Uterus (tissue), 4 donors: ENCODE data around the gene GLRX. TPM values are rescaled to one million over a fixed set of nuclear protein-coding genes. Genes with fewer than 3 reads are reported as not detected.
A peak's percentile ranks its signal among the peaks of the same experiment; 100 is the strongest.

Experiments
- DNase-seq, 2 donors: peaks; one replicate each; pipeline ENCODE4 v3.0.0-alpha.2; 2019 to 2020
- H3K27ac ChIP-seq, 2 donors: fragments of 200-600 bp; sonication (generic); 1 replicate in 1 of 2; 2 replicates in 1 of 2; pipeline ENCODE4 v1.5.1; 2016 to 2018
- H3K27me3 ChIP-seq, 2 donors: fragments of 200-600 bp; sonication (generic); one replicate each; pipeline ENCODE4 v1.5.1; 2018 to 2019; ENCODE audit warnings: control low read depth in 1 of 2
- H3K36me3 ChIP-seq, 2 donors: fragments of 200-600 bp; sonication (generic); one replicate each; pipeline ENCODE4 v1.5.1; 2019; ENCODE audit warnings: control low read depth in 1 of 2
- H3K4me1 ChIP-seq, 2 donors: fragments of 200-600 bp; sonication (generic); one replicate each; pipeline ENCODE4 v1.5.1; 2018 to 2019; ENCODE audit warnings: control low read depth in 1 of 2
- H3K4me3 ChIP-seq, 2 donors: fragments of 200-600 bp; sonication (generic); 1 replicate in 1 of 2; 2 replicates in 1 of 2; pipeline ENCODE4 v1.5.1; 2018 to 2019; ENCODE audit warnings: mild to moderate bottlenecking in 1 of 2
- H3K9me3 ChIP-seq, 2 donors: fragments of 200-600 bp; sonication (generic); one replicate each; pipeline ENCODE4 v1.5.1; 2019; ENCODE audit warnings: control low read depth in 1 of 2
- CTCF ChIP-seq, 4 experiments: fragments of 200-600 bp in 2 of 4; fragments of 450-650 bp in 2 of 4; sonication (generic) in 2 of 4; IDR thresholded peaks; one replicate each; pipeline ENCODE4 v1.5.1; 2016 to 2019; ENCODE audit warnings: antibody characterized with exemption in 4 of 4, mild to moderate bottlenecking in 2 of 4, moderate library complexity in 1 of 4
- POLR2A ChIP-seq, 2 donors: fragments of 450-650 bp; IDR thresholded peaks; one replicate each; pipeline ENCODE4 v1.6.1; 2016; ENCODE audit warnings: antibody characterized with exemption in 2 of 2, mild to moderate bottlenecking in 1 of 2, moderate library complexity in 1 of 2
- intact Hi-C: fragments of 100-400 bp; cut with DNase I; formaldehyde crosslinking; loops from one replicate; pipeline ENCODE4 v1.15.1; 2023; ENCODE audit warnings: low total_unique reads
- total RNA-seq, 4 donors: library from RNA; depleted of rRNA in 3 of 4; stranded (reverse); fragments of >200 nt in 3 of 4; gene quantifications; one replicate each; pipeline versions ENCODE4 v1.1.0 to v1.2.4, GENCODE V29; 2014 to 2023
- donor health status: DM: yes; HTN: yes; CAD: no.

Gene GLRX
- total RNA-seq, 4 donors from 2014 or later, result 13.0 to 98.8 (median 15.5) TPM

GRCh38 chr5:95821110-95822021, 1.2 kb downstream of the GLRX start:
- Histone ChIP-seq H3K9me3 (no peaks in the 10 kb centered on the region), H3K4me1 (peaks cover 0 to 8% of the 10 kb centered on the region in 2 donors), H3K27me3 (no peaks in the 10 kb centered on the region), H3K4me3 (peak overlapping the region; percentile 55 to 57), H3K36me3 (no peaks in the 10 kb centered on the region), H3K27ac (peak overlapping the region; percentile 85 to 89)
- TF ChIP-seq POLR2A (IDR thresholded peaks at IDR 0.05), result no peak
- TF ChIP-seq CTCF (IDR thresholded peaks at IDR 0.05), result no peak
- DNase-seq, result no peak
- intact Hi-C loops, result no loop called here

GRCh38 chr5:95818181-95819147, 4.1 kb downstream of the GLRX start:
- Histone ChIP-seq H3K9me3 (no peaks in the 10 kb centered on the region), H3K27ac (no peak overlapping the region), H3K27me3 (no peaks in the 10 kb centered on the region), H3K36me3 (no peaks in the 10 kb centered on the region), H3K4me1 (peaks cover 0 to 7% of the 10 kb centered on the region in 2 donors), H3K4me3 (no peak overlapping the region)
- intact Hi-C loops, result no loop called here
- DNase-seq, result no peak
- no peak for TF ChIP-seq POLR2A (IDR thresholded peaks at IDR 0.05)

GRCh38 chr5:95817430-95817829, 5.1 kb downstream of the GLRX start:
- H3K36me3 ChIP-seq, result no peaks in the 10 kb centered on the region
- peak overlapping the region in 1 of 2 donors; percentile 11 for H3K27ac ChIP-seq
- H3K27me3 ChIP-seq, result no peaks in the 10 kb centered on the region
- no peaks in the 10 kb centered on the region for H3K4me1 ChIP-seq
- H3K4me3 ChIP-seq, result no peak overlapping the region
- TF ChIP-seq CTCF (IDR thresholded peaks at IDR 0.05) (no peak), POLR2A (IDR thresholded peaks at IDR 0.05) (no peak)
- DNase-seq, result no peak
- no peaks in the 10 kb centered on the region for H3K9me3 ChIP-seq
- intact Hi-C loops, result no loop called here

GRCh38 chr5:95816776-95817175, 5.8 kb downstream of the GLRX start:
- H3K27me3 ChIP-seq, result no peaks in the 10 kb centered on the region
- intact Hi-C loops, result no loop called here
- no peak overlapping the region for H3K4me3 ChIP-seq

More at GRCh38 chr5:95816776-95817175, 5.8 kb downstream of the GLRX start:
- no peak overlapping the region for H3K27ac ChIP-seq
- TF ChIP-seq POLR2A (IDR thresholded peaks at IDR 0.05), result no peak
- no peak for TF ChIP-seq CTCF (IDR thresholded peaks at IDR 0.05)
- H3K9me3 ChIP-seq, result no peaks in the 10 kb centered on the region
- no peaks in the 10 kb centered on the region for H3K36me3 ChIP-seq
- no peaks in the 10 kb centered on the region for H3K4me1 ChIP-seq
- DNase-seq, result no peak
